Activated CD4-positive, alpha-beta T cell treated with anti-CD3 and anti-CD28 coated beads, Interleukin-2, amount 10 ng/mL, durations not matched to agents 7 days and 5 days (primary cell): ENCODE results near the gene SMIM22. TPM values are rescaled to one million over a fixed set of nuclear protein-coding genes. Genes with fewer than 3 reads are reported as not detected.

Source experiments
- CTCF ChIA-PET: fragments of 350-600 bp; sonication (Branson Sonifier 250); formaldehyde crosslinking; loops from one replicate; lab custom pipeline; 2021; ENCODE audit warnings: antibody characterized with exemption; lab: Charles Lee
- POLR2A ChIA-PET: fragments of 350-600 bp; sonication (Branson Sonifier 250); formaldehyde crosslinking; loops from one replicate; lab custom pipeline; 2021; ENCODE audit warnings: antibody characterized with exemption; lab: Charles Lee
- DNase-seq: peaks from one replicate; pipeline ENCODE4 v3.0.0-alpha.2; 2020
- H3K27ac Mint-ChIP-seq: one replicate; pipeline ENCODE4 v1.8.0; 2021; ENCODE audit warnings: mild to moderate bottlenecking, moderate library complexity, mixed read lengths
- H3K27me3 Mint-ChIP-seq: one replicate; pipeline ENCODE4 v1.8.0; 2021; ENCODE audit warnings: mixed read lengths
- H3K36me3 Mint-ChIP-seq: one replicate; pipeline ENCODE4 v1.8.0; 2021; ENCODE audit warnings: low read depth, mixed read lengths
- H3K4me1 Mint-ChIP-seq: one replicate; pipeline ENCODE4 v1.8.0; 2021; ENCODE audit warnings: mixed read lengths
- H3K4me3 Mint-ChIP-seq: one replicate; pipeline ENCODE4 v1.8.0; 2021; ENCODE audit warnings: mild to moderate bottlenecking, moderate library complexity, mixed read lengths
- H3K9me3 Mint-ChIP-seq: one replicate; pipeline ENCODE4 v1.8.0; 2021; ENCODE audit warnings: mixed read lengths
- total RNA-seq, 2 experiments: library from RNA; stranded (reverse); gene quantifications; one replicate each; pipeline ENCODE4 v1.2.3, GENCODE V29; 2021

Gene SMIM22
- total RNA-seq, 2 experiments from 2014 or later = not detected

- H3K27ac Mint-ChIP-seq = peak overlapping the region; percentile 83
These were observed 7.6 kb downstream of the SMIM22 start for GRCh38 chr16:4802659-4803287.

GRCh38 chr16:4803401-4803844 is 8.3 kb downstream of the SMIM22 start:
- no peaks in the 10 kb centered on the region for H3K27me3 Mint-ChIP-seq
- ChIA-PET CTCF (interaction anchor here (0.6 to 1.0 kb wide), 2 partner anchors 69 to 141 kb away, joined by 3 to 4 read pairs; partner anchors contain the start of genes ANKS3 and DNAAF8), POLR2A (interaction anchor here (0.9 kb wide), 1 partner anchor 70 kb away, joined by 4 read pairs; the partner anchor contains the start of gene ANKS3)
- H3K9me3 Mint-ChIP-seq = no peaks in the 10 kb centered on the region
- DNase-seq = no peak
- H3K36me3 Mint-ChIP-seq = peaks cover 15% of the 10 kb centered on the region
- H3K4me1 Mint-ChIP-seq = peaks cover 23% of the 10 kb centered on the region
- peak overlapping the region; percentile 83 for H3K27ac Mint-ChIP-seq
- peak overlapping the region; percentile 81 for H3K4me3 Mint-ChIP-seq

More at GRCh38 chr16:4802659-4803287, 7.6 kb downstream of the SMIM22 start:
- peak; percentile 90 for DNase-seq
- peak overlapping the region; percentile 81 for H3K4me3 Mint-ChIP-seq
- H3K4me1 Mint-ChIP-seq = peaks cover 23% of the 10 kb centered on the region
- H3K9me3 Mint-ChIP-seq = no peaks in the 10 kb centered on the region
- ChIA-PET CTCF (interaction anchor here (0.6 to 1.0 kb wide), 3 partner anchors 9 to 141 kb away, joined by 3 to 4 read pairs (median 3); partner anchors contain the start of genes ANKS3 and DNAAF8), POLR2A (interaction anchor here (0.9 kb wide), 1 partner anchor 69 kb away, joined by 4 read pairs; the partner anchor contains the start of gene ANKS3)
- peaks cover 15% of the 10 kb centered on the region for H3K36me3 Mint-ChIP-seq
- no peaks in the 10 kb centered on the region for H3K27me3 Mint-ChIP-seq

- POLR2A ChIA-PET = no interaction called here
- Mint-ChIP-seq H3K9me3 (no peaks in the 10 kb centered on the region), H3K4me3 (peak overlapping the region; percentile 27), H3K27me3 (no peaks in the 10 kb centered on the region), H3K36me3 (peaks cover 19% of the 10 kb centered on the region), H3K27ac (peak overlapping the region; percentile 15), H3K4me1 (peaks cover 23% of the 10 kb centered on the region)
- CTCF ChIA-PET = no interaction called here
- no peak for DNase-seq
These were observed 9.0 kb downstream of the SMIM22 start for GRCh38 chr16:4803898-4804762.

GRCh38 chr16:4805231-4805630 is 10.1 kb downstream of the SMIM22 start:
- H3K9me3 Mint-ChIP-seq = no peaks in the 10 kb centered on the region
- peaks cover 19% of the 10 kb centered on the region for H3K36me3 Mint-ChIP-seq
- no peak overlapping the region for H3K4me3 Mint-ChIP-seq
- H3K27ac Mint-ChIP-seq = no peak overlapping the region
- H3K4me1 Mint-ChIP-seq = peaks cover 23% of the 10 kb centered on the region
- POLR2A ChIA-PET = no interaction called here
- no peaks in the 10 kb centered on the region for H3K27me3 Mint-ChIP-seq
- no peak for DNase-seq
- CTCF ChIA-PET = no interaction called here

GRCh38 chr16:4806280-4806679 is 11.1 kb downstream of the SMIM22 start:
- Mint-ChIP-seq H3K9me3 (no peaks in the 10 kb centered on the region), H3K36me3 (peaks cover 22% of the 10 kb centered on the region), H3K27me3 (no peaks in the 10 kb centered on the region), H3K4me3 (no peak overlapping the region), H3K27ac (no peak overlapping the region), H3K4me1 (peaks cover 15% of the 10 kb centered on the region)
- CTCF ChIA-PET = interaction anchor here (0.6 kb wide), 2 partner anchors 122 to 139 kb away, joined by 3 to 4 read pairs; no protein-coding TSS in a partner anchor
- no peak for DNase-seq
- POLR2A ChIA-PET = no interaction called here

GRCh38 chr16:4811242-4811641 is 16.1 kb downstream of the SMIM22 start:
- no peak for DNase-seq
- ChIA-PET POLR2A (no interaction called here), CTCF (interaction anchor here (0.6 to 1.5 kb wide), 2 partner anchors 9 to 67 kb away, joined by 3 read pairs; partner anchors contain the start of gene ROGDI)
- H3K27ac Mint-ChIP-seq = no peak overlapping the region
- peaks cover 2% of the 10 kb centered on the region for H3K4me1 Mint-ChIP-seq
- no peaks in the 10 kb centered on the region for H3K27me3 Mint-ChIP-seq
- H3K4me3 Mint-ChIP-seq = no peak overlapping the region
- H3K9me3 Mint-ChIP-seq = no peaks in the 10 kb centered on the region
- H3K36me3 Mint-ChIP-seq = peaks cover 42% of the 10 kb centered on the region

- CTCF ChIA-PET = interaction anchor here (0.6 to 1.5 kb wide), 2 partner anchors 9 to 66 kb away, joined by 3 read pairs; partner anchors contain the start of gene ROGDI
- no peak for DNase-seq
- POLR2A ChIA-PET = interaction anchor here (0.6 kb wide), 1 partner anchor 13 kb away, joined by 3 read pairs; no protein-coding TSS in a partner anchor
- H3K27ac Mint-ChIP-seq = no peak overlapping the region
- H3K4me1 Mint-ChIP-seq = peaks cover 2% of the 10 kb centered on the region
- H3K36me3 Mint-ChIP-seq = peaks cover 44% of the 10 kb centered on the region
- no peak overlapping the region for H3K4me3 Mint-ChIP-seq
- no peaks in the 10 kb centered on the region for H3K9me3 Mint-ChIP-seq
- no peaks in the 10 kb centered on the region for H3K27me3 Mint-ChIP-seq
These were observed 16.6 kb downstream of the SMIM22 start for GRCh38 chr16:4811773-4812172.

GRCh38 chr16:4813251-4814003 is 18.3 kb downstream of the SMIM22 start:
- Mint-ChIP-seq H3K4me3 (no peak overlapping the region), H3K36me3 (peaks cover 47% of the 10 kb centered on the region), H3K9me3 (no peaks in the 10 kb centered on the region), H3K4me1 (peaks cover 2% of the 10 kb centered on the region), H3K27ac (no peak overlapping the region), H3K27me3 (no peaks in the 10 kb centered on the region)
- ChIA-PET CTCF (interaction anchor here (0.6 to 0.9 kb wide), 2 partner anchors 163 to 172 kb away, joined by 3 read pairs; no protein-coding TSS in a partner anchor), POLR2A (no interaction called here)
- DNase-seq = no peak

GRCh38 chr16:4814046-4814445 is 18.9 kb downstream of the SMIM22 start:
- no peak for DNase-seq
- Mint-ChIP-seq H3K4me1 (peaks cover 2% of the 10 kb centered on the region), H3K27me3 (no peaks in the 10 kb centered on the region), H3K9me3 (no peaks in the 10 kb centered on the region), H3K4me3 (no peak overlapping the region), H3K27ac (no peak overlapping the region), H3K36me3 (peaks cover 48% of the 10 kb centered on the region)
- ChIA-PET POLR2A (no interaction called here), CTCF (interaction anchor here (0.6 to 0.9 kb wide), 2 partner anchors 163 to 173 kb away, joined by 3 read pairs; no protein-coding TSS in a partner anchor)

GRCh38 chr16:4814542-4815173 is 19.5 kb downstream of the SMIM22 start:
- Mint-ChIP-seq H3K4me1 (peaks cover 2% of the 10 kb centered on the region), H3K4me3 (no peak overlapping the region), H3K36me3 (peaks cover 48% of the 10 kb centered on the region), H3K27me3 (no peaks in the 10 kb centered on the region), H3K27ac (no peak overlapping the region), H3K9me3 (no peaks in the 10 kb centered on the region)
- DNase-seq = no peak
- ChIA-PET CTCF (interaction anchor here (0.6 kb wide), 1 partner anchor 367 kb away, joined by 3 read pairs; no protein-coding TSS in a partner anchor), POLR2A (interaction anchor here (0.7 kb wide), 1 partner anchor 1576 kb away, joined by 5 read pairs; no protein-coding TSS in a partner anchor)

GRCh38 chr16:4820652-4821051 is 25.5 kb downstream of the SMIM22 start:
- no peak overlapping the region for H3K27ac Mint-ChIP-seq
- CTCF ChIA-PET = interaction anchor here (1.6 kb wide), 1 partner anchor 12 kb away, joined by 7 read pairs; no protein-coding TSS in a partner anchor

More at GRCh38 chr16:4820652-4821051, 25.5 kb downstream of the SMIM22 start:
- POLR2A ChIA-PET = no interaction called here
- no peaks in the 10 kb centered on the region for H3K4me1 Mint-ChIP-seq
- H3K4me3 Mint-ChIP-seq = no peak overlapping the region
- no peaks in the 10 kb centered on the region for H3K27me3 Mint-ChIP-seq
- peaks cover 49% of the 10 kb centered on the region for H3K36me3 Mint-ChIP-seq
- H3K9me3 Mint-ChIP-seq = no peaks in the 10 kb centered on the region
- no peak for DNase-seq
